ENCODE data around the gene IL6R.

The IL6R gene

DNA sequence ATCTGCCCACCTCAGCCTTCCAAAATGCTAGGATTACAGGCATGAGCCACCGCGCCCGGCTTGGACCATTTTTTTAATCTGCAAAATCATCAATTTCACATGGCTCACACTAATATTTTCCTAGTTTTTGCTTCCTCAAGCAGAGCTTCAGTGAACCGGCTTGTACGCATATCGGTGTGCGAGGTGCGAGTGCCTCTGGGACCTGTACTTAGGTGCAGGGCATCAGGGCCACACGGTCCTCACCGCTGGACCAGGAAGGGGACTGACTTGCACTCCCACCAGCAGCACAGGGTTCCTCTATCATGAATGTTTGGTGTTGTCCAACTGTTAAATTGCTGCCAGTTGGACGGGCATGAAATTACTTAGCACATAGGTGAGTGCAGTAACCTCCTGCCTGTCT lies 112.5 kb downstream of the IL6R start:
- DNase-seq (ENCODE audit: low read depth) = no peak
